Kidney tubule cell (primary cell): ENCODE data around the gene GDF2.

ENCODE experiments used
- DNase-seq: peaks from one replicate; pipeline ENCODE4 v3.0.0-alpha.2; 2018; ENCODE audit warnings: low spot score

GDF2 gene

GRCh38 chr10:47294057-47294456 lies 28.2 kb upstream of the GDF2 start:
- no peak for DNase-seq

GRCh38 chr10:47294501-47294900 lies 27.8 kb upstream of the GDF2 start:
- no peak for DNase-seq

GRCh38 chr10:47295411-47295810 lies 26.8 kb upstream of the GDF2 start:
- DNase-seq: no peak

- DNase-seq: no peak
Measured at GRCh38 chr10:47296156-47296894, 25.9 kb upstream of the GDF2 start.

DNA sequence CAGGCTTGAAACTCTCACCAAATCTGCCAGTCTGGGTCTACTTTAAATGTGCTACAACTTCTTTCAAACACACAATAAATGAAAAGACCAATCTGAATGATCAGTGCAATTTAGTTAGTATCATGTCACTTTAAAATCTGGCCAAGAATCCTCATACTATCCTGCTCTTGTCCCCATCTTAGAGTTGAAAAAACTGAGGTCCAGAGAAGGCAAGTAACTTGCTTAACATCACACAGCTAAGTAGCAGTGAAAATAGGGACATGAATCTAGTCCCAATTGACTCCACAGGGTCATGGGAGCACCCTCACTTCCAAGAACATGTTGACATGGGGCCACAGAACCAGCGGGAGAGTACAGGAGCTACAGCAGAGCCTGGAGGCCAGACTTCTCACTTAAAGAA lies 25.3 kb upstream of the GDF2 start:
- no peak for DNase-seq

DNA sequence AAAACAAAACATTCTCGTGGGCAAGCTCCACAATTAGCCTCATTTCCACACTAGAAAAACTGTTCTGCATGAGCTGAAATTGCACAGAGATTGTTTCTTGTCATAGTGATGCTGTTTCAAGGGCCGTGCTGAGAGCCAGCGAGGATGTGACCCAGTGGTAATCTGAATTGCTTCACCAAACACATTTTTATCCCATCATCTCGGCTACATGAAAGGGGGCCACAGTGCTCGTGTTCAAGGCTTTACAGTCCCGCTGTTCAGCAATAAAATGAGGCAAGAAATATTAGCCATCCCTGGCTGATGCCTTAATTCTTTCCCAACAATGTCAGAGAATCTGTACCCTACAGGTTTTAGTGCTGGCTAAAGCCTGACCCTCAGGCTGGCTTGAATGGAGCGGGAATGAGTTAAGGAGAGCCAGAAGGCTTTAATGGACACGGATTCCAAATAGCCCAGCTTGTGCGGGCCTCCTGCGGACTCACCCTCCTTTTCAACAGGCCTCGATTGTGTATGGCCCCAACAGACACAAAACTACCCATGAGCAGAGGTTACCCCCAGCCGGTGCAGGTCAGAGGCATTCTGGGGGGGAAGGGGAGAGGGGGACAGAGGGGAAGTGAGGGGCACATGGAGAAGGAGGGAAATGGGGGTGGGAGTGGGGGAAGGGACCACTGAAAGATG lies 24.3 kb upstream of the GDF2 start:
- DNase-seq: no peak

- DNase-seq: no peak
Measured at GRCh38 chr10:47298715-47299114, 23.5 kb upstream of the GDF2 start.

DNA sequence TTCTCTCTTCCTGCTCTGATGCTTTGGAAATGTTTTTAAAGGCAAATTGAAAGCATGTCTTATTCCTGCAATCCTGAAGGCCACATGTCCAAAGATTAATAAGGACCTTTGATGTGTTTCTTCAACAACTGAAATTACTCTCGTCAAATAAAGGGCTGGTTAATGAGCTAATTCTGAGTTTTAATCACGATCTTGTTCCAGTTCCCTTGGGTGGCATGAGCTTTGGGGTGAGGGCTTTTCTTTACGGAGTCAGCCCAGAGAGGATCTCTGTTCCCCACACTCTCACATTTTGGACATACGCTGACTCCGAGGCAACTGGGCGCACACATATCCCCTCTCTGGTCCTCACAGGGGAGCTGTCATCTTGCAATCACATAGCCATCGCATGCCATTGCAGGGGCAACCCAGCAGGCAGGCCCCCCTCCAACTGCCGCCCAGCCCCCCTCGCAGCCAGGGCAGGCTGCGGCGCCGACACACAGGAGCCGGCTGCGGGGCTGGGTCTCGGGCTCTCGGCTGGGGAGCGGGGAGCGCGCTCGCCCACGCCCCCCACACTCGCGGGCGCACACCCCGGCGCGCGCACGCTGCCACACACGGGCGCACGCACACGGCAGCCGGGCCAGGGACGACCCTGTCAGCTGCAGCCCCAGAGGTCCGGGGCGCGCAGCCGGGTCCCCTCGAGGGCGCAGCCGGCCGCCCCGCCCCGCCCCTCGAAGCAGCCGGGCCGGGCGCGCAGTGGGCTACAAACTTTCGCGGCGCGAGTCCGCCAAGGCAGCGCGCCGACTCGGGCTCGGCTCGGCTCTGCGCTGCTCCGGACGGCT lies 22.4 kb upstream of the GDF2 start, which contains the start of gene GDF10:
Gene GDF10, plus strand, starts transcription at position 587 of the 818 bp plus-strand sequence. CDS start 455 bp downstream, outside the sequence.
- no peak for DNase-seq

GRCh38 chr10:47300429-47300931 lies 21.8 kb upstream of the GDF2 start:
- no peak for DNase-seq

GRCh38 chr10:47301833-47302232 lies 20.4 kb upstream of the GDF2 start:
- DNase-seq: no peak

DNA sequence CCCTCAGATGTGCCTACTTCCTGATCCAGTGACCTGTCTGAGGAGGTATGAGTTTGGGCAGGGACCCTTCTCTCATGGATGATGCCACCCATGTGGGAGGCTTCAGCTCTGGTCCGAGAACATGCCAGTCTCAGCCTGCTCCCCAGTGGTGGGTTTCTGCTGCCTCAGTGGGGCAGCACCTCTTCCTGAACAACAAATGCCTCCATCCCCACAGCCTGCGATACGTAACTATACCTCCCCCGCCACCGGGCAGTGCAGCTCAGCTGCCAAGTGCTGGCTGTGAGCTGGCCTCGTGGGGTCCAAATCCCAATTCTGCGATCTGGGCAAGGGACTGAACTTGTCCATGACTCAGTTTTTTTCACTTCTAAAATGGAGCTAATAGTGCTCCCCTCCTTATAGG lies 19.1 kb upstream of the GDF2 start:
- DNase-seq: no peak

- DNase-seq: no peak
Measured at GRCh38 chr10:47303866-47304265, 18.4 kb upstream of the GDF2 start.

- DNase-seq: no peak
Measured at GRCh38 chr10:47305566-47305965, 16.7 kb upstream of the GDF2 start.

- no peak for DNase-seq
Measured at GRCh38 chr10:47306387-47307210, 15.7 kb upstream of the GDF2 start.

GRCh38 chr10:47307381-47307780 lies 14.9 kb upstream of the GDF2 start:
- DNase-seq: no peak

DNA sequence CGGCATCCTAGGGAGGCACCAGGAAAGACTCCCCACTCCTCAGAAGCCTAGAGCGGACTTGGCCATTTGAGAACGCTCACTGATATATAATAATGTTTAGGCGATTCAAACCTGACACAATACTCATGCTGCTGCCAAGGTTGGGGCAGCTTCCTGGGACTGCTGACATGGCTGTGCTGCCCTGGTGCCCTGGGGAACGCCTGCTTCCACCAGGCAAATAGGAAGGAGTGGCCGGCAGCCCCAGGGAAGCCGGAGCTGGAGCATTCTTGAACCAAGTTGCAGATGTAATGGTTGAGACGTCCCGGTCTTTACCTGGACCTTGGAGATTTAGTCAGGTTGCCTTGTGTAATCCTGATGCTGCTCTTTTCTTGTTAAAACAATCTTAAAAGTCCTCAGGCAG lies 13.5 kb upstream of the GDF2 start:
- DNase-seq: no peak

- DNase-seq: no peak
Measured at GRCh38 chr10:47309408-47310089, 12.7 kb upstream of the GDF2 start.

DNA sequence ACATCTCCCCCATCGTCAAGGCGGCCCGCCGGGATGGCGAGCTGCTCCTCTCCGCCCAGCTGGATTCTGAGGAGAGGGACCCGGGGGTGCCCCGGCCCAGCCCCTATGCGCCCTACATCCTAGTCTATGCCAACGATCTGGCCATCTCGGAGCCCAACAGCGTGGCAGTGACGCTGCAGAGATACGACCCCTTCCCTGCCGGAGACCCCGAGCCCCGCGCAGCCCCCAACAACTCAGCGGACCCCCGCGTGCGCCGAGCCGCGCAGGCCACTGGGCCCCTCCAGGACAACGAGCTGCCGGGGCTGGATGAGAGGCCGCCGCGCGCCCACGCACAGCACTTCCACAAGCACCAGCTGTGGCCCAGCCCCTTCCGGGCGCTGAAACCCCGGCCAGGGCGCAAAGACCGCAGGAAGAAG lies 12.2 kb upstream of the GDF2 start:
- DNase-seq: no peak

- no peak for DNase-seq
Measured at GRCh38 chr10:47311193-47311931, 10.9 kb upstream of the GDF2 start.

DNA sequence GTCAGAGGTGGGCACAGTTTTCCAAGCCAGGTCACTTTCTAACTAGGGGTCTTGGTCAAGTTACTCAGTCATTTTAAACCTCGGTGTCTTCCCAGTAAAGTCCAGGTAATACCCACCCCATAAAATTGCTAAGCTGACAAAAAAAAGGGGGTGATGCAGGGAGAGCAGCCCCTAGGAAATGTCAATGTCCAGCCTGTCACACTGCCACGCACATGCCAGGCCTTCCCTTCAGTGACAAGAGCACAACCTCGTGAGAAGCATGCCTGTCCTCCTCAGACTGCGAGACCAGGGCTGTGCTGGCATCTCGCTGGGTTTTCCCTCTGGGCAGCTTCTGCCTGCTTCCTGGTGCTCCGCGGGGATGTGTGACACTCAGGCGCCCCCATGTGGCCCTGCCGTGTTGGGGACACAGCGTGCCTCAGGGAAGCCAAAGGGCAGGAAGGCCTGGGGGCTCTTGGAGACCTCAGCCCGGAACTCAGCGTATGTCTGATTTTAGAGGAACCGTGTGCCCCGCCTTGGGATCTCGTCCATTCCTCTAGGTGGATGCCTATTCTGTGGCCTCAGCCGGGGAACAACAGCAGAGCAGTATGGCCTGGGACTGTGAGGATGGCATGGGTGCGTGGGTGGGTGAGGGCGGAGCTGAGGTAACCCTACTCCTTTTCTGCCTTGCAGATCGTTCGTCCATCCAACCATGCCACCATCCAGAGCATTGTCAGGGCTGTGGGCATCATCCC lies 10.2 kb upstream of the GDF2 start:
- DNase-seq: peak; percentile 78
